Ascending aorta (tissue), 2 donors: ENCODE measurements around the gene SLC2A1. TPM values are rescaled to one million over a fixed set of nuclear protein-coding genes. Genes with fewer than 3 reads are reported as not detected.

Experiments used
- DNase-seq, 2 donors: peaks; one replicate each; pipeline ENCODE4 v3.0.0-alpha.2; 2019; ENCODE audit warnings: low spot score in 2 of 2
- H3K27ac ChIP-seq, 2 donors: fragments of 200-600 bp; sonication (generic); one replicate each; pipeline ENCODE4 v1.5.1; 2016 to 2017; ENCODE audit warnings: mild to moderate bottlenecking in 1 of 2
- H3K27me3 ChIP-seq: fragments of 200-600 bp; sonication (generic); one replicate; pipeline ENCODE4 v1.5.1; 2017
- H3K36me3 ChIP-seq, 2 donors: fragments of 200-600 bp; sonication (generic); one replicate each; pipeline ENCODE4 v1.5.1; 2016
- H3K4me1 ChIP-seq, 2 donors: fragments of 200-600 bp; sonication (generic); one replicate each; pipeline ENCODE4 v1.5.1; 2016 to 2017; ENCODE audit warnings: mild to moderate bottlenecking in 1 of 2
- H3K4me3 ChIP-seq, 2 donors: fragments of 200-600 bp; sonication (generic); one replicate each; pipeline ENCODE4 v1.5.1; 2016 to 2017; ENCODE audit warnings: mild to moderate bottlenecking in 1 of 2
- H3K9me3 ChIP-seq, 2 donors: fragments of 200-600 bp; sonication (generic); one replicate each; pipeline ENCODE4 v1.5.1; 2016
- intact Hi-C: fragments of 100-400 bp; cut with DNase I; formaldehyde crosslinking; loops from one replicate; pipeline ENCODE4 v1.15.1; 2023
- total RNA-seq: library from RNA; depleted of rRNA; stranded (reverse); fragments of >200 nt; gene quantifications from one replicate; pipeline ENCODE4 v1.1.0, GENCODE V29; 2016
- TF ChIP-seq, protein P1 (sequence below), 3 experiments: fragments of 200-600 bp in 2 of 3; fragments of 450-650 bp in 1 of 3; sonication (generic) in 2 of 3; IDR thresholded peaks; one replicate each; pipeline ENCODE4 v1.5.1; 2016 to 2019; ENCODE audit warnings: antibody characterized with exemption in 3 of 3, mild to moderate bottlenecking in 1 of 3, moderate library complexity in 1 of 3

Gene SLC2A1
- total RNA-seq, 1 donor from 2014 or later = 15.5 TPM

DNA sequence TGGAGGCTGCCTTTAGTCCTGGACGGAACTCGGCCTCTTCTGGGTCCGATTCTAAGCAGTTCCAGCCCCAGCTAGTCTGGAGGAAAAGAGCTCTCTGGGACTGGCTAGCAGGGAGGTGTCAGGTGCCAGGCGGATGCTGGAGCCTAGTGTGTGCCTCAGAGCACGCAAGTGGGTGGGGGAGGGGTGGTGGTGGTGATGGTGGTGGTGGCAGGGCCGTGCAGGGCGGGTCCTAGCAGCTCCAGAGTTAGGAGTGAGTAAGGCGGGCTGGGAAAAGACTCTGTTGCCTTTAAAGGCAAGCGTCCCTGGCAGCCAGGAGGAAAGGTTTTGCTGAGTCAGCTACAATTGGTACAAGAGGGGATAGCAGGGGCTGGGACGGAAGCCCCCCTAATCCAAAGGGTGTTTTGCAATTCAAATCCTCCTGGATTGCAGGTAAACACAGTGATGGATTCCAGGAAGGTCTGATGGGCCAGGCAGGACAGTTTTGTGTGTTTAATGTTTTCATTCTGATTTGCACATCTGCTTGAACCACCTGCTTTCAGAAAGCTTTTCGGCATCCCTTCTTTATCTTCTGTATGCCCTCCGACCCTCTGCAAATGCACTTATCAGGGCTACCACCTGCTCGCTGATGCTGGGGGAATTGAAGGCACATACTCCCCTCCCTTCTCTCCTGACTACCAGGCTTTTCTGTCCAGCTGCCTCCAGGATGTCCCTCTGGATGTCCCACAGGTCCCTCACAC is 4.1 kb upstream of the SLC2A1 start:
- Histone ChIP-seq H3K4me1 (peaks cover 16 to 24% of the 10 kb centered on the region in 2 donors), H3K9me3 (no peaks in the 10 kb centered on the region), H3K4me3 (peak overlapping the region; percentile 23 to 40), H3K27ac (peak overlapping the region; percentile 86 to 97), H3K27me3 (no peaks in the 10 kb centered on the region), H3K36me3 (no peaks in the 10 kb centered on the region)
- intact Hi-C loops = loop anchor here (1.0 to 5.0 kb wide), 3 partner anchors 22 to 281 kb away; partner anchors contain the start of genes YBX1 and ZNF691
- TF ChIP-seq, protein P1, sequence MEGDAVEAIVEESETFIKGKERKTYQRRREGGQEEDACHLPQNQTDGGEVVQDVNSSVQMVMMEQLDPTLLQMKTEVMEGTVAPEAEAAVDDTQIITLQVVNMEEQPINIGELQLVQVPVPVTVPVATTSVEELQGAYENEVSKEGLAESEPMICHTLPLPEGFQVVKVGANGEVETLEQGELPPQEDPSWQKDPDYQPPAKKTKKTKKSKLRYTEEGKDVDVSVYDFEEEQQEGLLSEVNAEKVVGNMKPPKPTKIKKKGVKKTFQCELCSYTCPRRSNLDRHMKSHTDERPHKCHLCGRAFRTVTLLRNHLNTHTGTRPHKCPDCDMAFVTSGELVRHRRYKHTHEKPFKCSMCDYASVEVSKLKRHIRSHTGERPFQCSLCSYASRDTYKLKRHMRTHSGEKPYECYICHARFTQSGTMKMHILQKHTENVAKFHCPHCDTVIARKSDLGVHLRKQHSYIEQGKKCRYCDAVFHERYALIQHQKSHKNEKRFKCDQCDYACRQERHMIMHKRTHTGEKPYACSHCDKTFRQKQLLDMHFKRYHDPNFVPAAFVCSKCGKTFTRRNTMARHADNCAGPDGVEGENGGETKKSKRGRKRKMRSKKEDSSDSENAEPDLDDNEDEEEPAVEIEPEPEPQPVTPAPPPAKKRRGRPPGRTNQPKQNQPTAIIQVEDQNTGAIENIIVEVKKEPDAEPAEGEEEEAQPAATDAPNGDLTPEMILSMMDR (IDR thresholded peaks at IDR 0.05) = no peak
- peak; percentile 83 to 90 for DNase-seq

DNA sequence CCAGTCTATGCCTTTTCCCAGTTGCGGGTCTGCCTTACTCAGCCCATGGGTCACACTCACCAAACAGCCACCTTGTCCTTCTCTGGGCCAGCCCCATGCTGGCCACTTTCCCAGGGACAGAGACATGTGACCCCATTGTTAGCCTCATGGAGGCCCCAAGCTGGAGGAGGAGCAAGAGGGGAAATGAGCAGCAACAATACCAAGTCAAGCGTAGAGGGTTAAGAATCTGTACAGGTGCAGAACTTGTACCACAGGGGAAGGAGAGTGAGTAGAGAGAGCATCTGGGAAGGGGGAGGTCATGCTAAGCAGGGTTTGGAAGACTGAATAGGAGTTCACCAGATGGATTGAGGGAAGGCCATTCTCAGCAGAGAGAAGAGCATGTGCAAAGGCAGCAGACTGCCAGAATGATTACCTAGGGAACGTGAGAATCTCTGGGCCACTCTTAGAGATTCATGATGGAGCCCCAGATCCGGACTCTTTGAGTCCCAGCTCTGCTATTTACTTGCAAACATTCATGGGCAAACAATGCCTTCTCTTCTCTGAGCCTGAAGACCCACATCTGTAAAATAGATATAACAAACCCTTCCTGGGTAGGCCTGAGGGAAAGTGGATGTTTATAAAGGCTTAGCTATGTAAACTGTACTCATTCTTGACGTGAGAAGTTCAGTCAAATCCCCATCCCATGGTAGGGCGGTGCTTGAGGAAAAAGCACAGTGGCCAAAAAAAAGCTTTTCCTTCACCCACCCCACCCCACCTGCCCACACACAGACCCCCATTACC is 2.8 kb upstream of the SLC2A1 start:
- Histone ChIP-seq H3K36me3 (no peaks in the 10 kb centered on the region), H3K4me1 (peaks cover 13 to 27% of the 10 kb centered on the region in 2 donors), H3K27me3 (no peaks in the 10 kb centered on the region), H3K9me3 (no peaks in the 10 kb centered on the region), H3K27ac (peak overlapping the region; percentile 86 to 97), H3K4me3 (no peak overlapping the region)
- intact Hi-C loops = loop anchor here (1.0 to 5.0 kb wide), 3 partner anchors 20 to 279 kb away; partner anchors contain the start of genes YBX1 and ZNF691
- TF ChIP-seq, protein P1 (IDR thresholded peaks at IDR 0.05) = no peak
- DNase-seq = no peak

DNA sequence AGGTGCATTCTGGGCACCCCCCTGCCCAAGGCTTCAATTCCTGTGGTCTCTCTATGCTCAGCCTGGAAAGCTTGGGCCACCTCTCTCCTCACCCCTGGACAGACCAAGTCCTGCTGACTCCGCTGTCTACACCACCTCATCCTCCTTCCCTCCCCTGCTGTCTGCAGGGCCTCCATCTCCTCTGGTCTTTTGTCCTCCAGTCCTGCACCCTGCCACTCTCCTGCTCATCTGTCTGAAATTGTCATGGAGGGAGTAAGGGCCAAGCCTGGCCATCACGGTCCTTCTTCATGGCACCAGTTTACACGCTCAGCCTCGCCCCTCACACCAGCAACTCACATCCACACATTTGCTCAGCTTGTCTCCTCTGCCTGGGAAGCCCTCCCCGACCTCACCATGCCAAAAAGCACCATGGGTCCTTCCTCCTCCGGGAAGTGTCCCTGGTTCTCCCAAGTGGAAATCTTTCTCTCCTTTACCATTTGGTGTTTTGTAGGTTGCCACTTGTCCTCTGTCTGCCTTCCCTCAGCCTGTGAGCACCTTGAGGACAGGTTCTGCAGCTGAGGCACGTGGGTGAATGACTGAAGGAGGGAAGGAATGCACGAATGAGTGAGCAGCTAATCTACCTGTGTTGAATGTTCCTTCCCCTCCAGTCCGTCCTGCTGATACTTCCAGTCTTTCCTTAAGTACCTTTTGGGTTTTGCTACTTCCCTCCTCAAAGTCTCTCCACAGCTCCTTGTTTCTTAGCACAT is 2.1 kb upstream of the SLC2A1 start:
- Histone ChIP-seq H3K9me3 (no peaks in the 10 kb centered on the region), H3K4me1 (peaks cover 13 to 29% of the 10 kb centered on the region in 2 donors), H3K27me3 (no peaks in the 10 kb centered on the region), H3K4me3 (peak overlapping the region in 1 of 2 donors; percentile 96), H3K27ac (peak overlapping the region; percentile 93 to 97), H3K36me3 (no peaks in the 10 kb centered on the region)
- TF ChIP-seq, protein P1 (IDR thresholded peaks at IDR 0.05) = no peak
- intact Hi-C loops = loop anchor here (5.0 kb wide), 2 partner anchors 113 to 278 kb away; partner anchors contain the start of genes YBX1 and ZNF691
- DNase-seq = no peak

DNA sequence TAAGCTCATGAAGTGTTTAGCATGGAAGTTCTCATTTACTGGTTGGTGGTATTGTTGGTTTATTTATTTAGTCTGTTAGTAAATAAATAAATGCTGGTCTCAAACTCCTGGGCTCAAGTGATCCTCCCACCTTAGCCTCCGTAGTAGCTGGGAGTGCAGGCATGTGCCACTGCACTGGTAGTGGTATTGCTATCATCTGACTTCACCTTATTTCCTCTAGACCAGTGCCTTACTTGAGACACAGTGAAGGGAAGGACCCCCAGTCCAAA is 1.4 kb upstream of the SLC2A1 start:
- H3K27me3 ChIP-seq = no peaks in the 10 kb centered on the region
- H3K9me3 ChIP-seq = no peaks in the 10 kb centered on the region
- H3K4me1 ChIP-seq = peaks cover 13 to 34% of the 10 kb centered on the region in 2 donors
- H3K27ac ChIP-seq = peak overlapping the region; percentile 93 to 97
- no peak for DNase-seq
- TF ChIP-seq, protein P1 (IDR thresholded peaks at IDR 0.05) = no peak
- H3K36me3 ChIP-seq = no peaks in the 10 kb centered on the region
- intact Hi-C loops = loop anchor here (5.0 kb wide), 2 partner anchors 113 to 278 kb away; partner anchors contain the start of genes YBX1 and ZNF691
- peak overlapping the region in 1 of 2 donors; percentile 96 for H3K4me3 ChIP-seq

DNA sequence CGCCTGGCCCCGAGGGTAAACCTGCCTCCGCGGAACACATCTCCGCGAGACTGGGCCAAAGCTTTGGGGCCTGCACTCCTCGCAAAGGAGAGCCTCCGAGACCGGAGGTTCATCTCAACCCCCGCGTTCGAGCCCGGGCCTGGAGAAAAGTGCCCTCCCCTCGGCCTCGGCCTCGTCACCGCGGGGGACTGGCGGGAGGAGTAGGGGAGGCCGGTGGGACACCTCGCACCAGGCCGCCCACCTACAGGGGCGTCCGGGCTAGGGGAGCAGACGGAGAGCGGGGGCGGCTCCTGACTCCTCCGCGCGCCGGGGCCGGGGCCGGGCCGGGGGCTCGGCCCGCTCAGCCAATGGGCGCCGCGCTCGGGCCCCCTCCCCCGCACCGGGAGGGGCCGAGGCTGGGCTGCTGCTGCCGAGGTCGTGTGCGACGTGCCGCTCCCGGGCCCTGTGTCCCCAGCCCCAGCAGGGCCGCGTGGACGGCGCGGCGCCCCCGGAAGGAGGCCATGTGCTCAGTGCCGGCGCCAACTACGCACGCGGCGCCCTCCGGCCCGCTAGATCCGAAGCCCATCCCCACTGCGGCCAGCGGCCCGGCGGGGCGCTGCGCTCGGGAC is 684 bp downstream of the SLC2A1 start:
- TF ChIP-seq, protein P1 (IDR thresholded peaks at IDR 0.05) = no peak
- Histone ChIP-seq H3K27me3 (no peaks in the 10 kb centered on the region), H3K9me3 (no peaks in the 10 kb centered on the region), H3K27ac (peak overlapping the region; percentile 93 to 97), H3K36me3 (no peaks in the 10 kb centered on the region), H3K4me3 (peak overlapping the region; percentile 94 to 96), H3K4me1 (peaks cover 11 to 29% of the 10 kb centered on the region in 2 donors)
- DNase-seq = peak in 1 of 2 donors; percentile 79
- intact Hi-C loops = loop anchor here (1.0 to 10.0 kb wide), 2 partner anchors 17 to 1463 kb away; no protein-coding TSS in a partner anchor
